ENCODE data around the gene DCBLD2.

The DCBLD2 gene

GRCh38 chr3:98791341-98792325 lies 109.9 kb downstream of the DCBLD2 start:
- no peak for DNase-seq (ENCODE audit: low read depth in 2 of 2)

- DNase-seq (ENCODE audit: low read depth in 2 of 2), result no peak
Measured at GRCh38 chr3:98788651-98789050, 112.8 kb downstream of the DCBLD2 start.

GRCh38 chr3:98787181-98787580 lies 114.3 kb downstream of the DCBLD2 start:
- no peak for DNase-seq (ENCODE audit: low read depth in 2 of 2)

- DNase-seq (ENCODE audit: low read depth in 2 of 2), result no peak
Measured at GRCh38 chr3:98786364-98787006, 115.0 kb downstream of the DCBLD2 start.

GRCh38 chr3:98784666-98785600 lies 116.6 kb downstream of the DCBLD2 start:
- no peak for DNase-seq (ENCODE audit: low read depth in 2 of 2)

- DNase-seq (ENCODE audit: low read depth in 2 of 2), result no peak
Measured at GRCh38 chr3:98784042-98784441, 117.5 kb downstream of the DCBLD2 start.

GRCh38 chr3:98782824-98783500 lies 118.5 kb downstream of the DCBLD2 start:
- no peak for DNase-seq (ENCODE audit: low read depth in 2 of 2)

- DNase-seq (ENCODE audit: low read depth in 2 of 2), result no peak
Measured at GRCh38 chr3:98780343-98780742, 121.2 kb downstream of the DCBLD2 start.

- DNase-seq (ENCODE audit: low read depth in 2 of 2), result no peak
Measured at GRCh38 chr3:98779541-98780335, 121.8 kb downstream of the DCBLD2 start.

GRCh38 chr3:98778852-98779413 lies 122.6 kb downstream of the DCBLD2 start:
- DNase-seq (ENCODE audit: low read depth in 2 of 2), result no peak

GRCh38 chr3:98778383-98778782 lies 123.1 kb downstream of the DCBLD2 start:
- no peak for DNase-seq (ENCODE audit: low read depth in 2 of 2)

- no peak for DNase-seq (ENCODE audit: low read depth in 2 of 2)
Measured at GRCh38 chr3:98777801-98778220, 123.7 kb downstream of the DCBLD2 start.

GRCh38 chr3:98777286-98777685 lies 124.2 kb downstream of the DCBLD2 start:
- no peak for DNase-seq (ENCODE audit: low read depth in 2 of 2)

GRCh38 chr3:98776140-98776493 lies 125.4 kb downstream of the DCBLD2 start:
- DNase-seq (ENCODE audit: low read depth in 2 of 2), result no peak

- DNase-seq (ENCODE audit: low read depth in 2 of 2), result no peak
Measured at GRCh38 chr3:98775459-98776139, 125.9 kb downstream of the DCBLD2 start.

GRCh38 chr3:98772022-98772421 lies 129.5 kb downstream of the DCBLD2 start:
- no peak for DNase-seq (ENCODE audit: low read depth in 2 of 2)

- DNase-seq (ENCODE audit: low read depth in 2 of 2), result no peak
Measured at GRCh38 chr3:98770261-98771039, 131.0 kb downstream of the DCBLD2 start.

- no peak for DNase-seq (ENCODE audit: low read depth in 2 of 2)
Measured at GRCh38 chr3:98769448-98769847, 132.0 kb downstream of the DCBLD2 start.

- no peak for DNase-seq (ENCODE audit: low read depth in 2 of 2)
Measured at GRCh38 chr3:98768961-98769360, 132.5 kb downstream of the DCBLD2 start.

All from activated CD8-positive, alpha-beta memory T cell treated with anti-CD3 and anti-CD28 coated beads for 4 hours (primary cell).